H9 (cell line): ENCODE results near the gene TTC28. TPM values are rescaled to one million over a fixed set of nuclear protein-coding genes. Genes with fewer than 3 reads are reported as not detected.

ENCODE experiments used
- DNase-seq: peaks from one replicate; pipeline ENCODE4 v3.0.0-alpha.2; 2017
- H2AFZ ChIP-seq: one replicate; pipeline ENCODE4 v1.6.1; 2013; ENCODE audit warnings: mild to moderate bottlenecking, low read length, control low read depth, moderate library complexity
- H2AK5ac ChIP-seq: 2 replicates; pipeline ENCODE4 v1.6.1; 2013; ENCODE audit warnings: low read length, control low read depth, mixed read lengths; ENCODE audit not compliant: insufficient read length
- H2BK120ac ChIP-seq: one replicate; pipeline ENCODE4 v1.6.1; 2013; ENCODE audit warnings: low read depth, mild to moderate bottlenecking, low read length, control low read depth, inconsistent platforms; ENCODE audit not compliant: poor library complexity, severe bottlenecking
- H2BK12ac ChIP-seq: 2 replicates; pipeline ENCODE4 v1.6.1; 2013; ENCODE audit warnings: low read length, control low read depth, mixed read lengths, low read depth; ENCODE audit not compliant: insufficient read length
- H2BK15ac ChIP-seq: 2 replicates; pipeline ENCODE4 v1.6.1; 2013; ENCODE audit warnings: low read depth, low read length, control low read depth
- H2BK20ac ChIP-seq: one replicate; pipeline ENCODE4 v1.6.1; 2013; ENCODE audit warnings: low read depth, mild to moderate bottlenecking, low read length, control low read depth, inconsistent platforms; ENCODE audit not compliant: poor library complexity, severe bottlenecking
- H2BK5ac ChIP-seq: 2 replicates; pipeline ENCODE4 v1.6.1; 2013; ENCODE audit warnings: low read length, control low read depth, mixed read lengths; ENCODE audit not compliant: insufficient read length
- H3K14ac ChIP-seq: 2 replicates; pipeline ENCODE4 v1.6.1; 2013; ENCODE audit warnings: low read length, control low read depth; ENCODE audit not compliant: insufficient read depth
- H3K18ac ChIP-seq: 2 replicates; pipeline ENCODE4 v1.6.1; 2013; ENCODE audit warnings: low read depth, mild to moderate bottlenecking, mixed read lengths, low read length, control low read depth; ENCODE audit not compliant: insufficient read length
- H3K23ac ChIP-seq: 2 replicates; pipeline ENCODE4 v1.6.1; 2013; ENCODE audit warnings: low read length, control low read depth, mixed read lengths, low read depth; ENCODE audit not compliant: insufficient read length
- H3K23me2 ChIP-seq: 2 replicates; pipeline ENCODE4 v1.6.1; 2013; ENCODE audit warnings: low read depth, mild to moderate bottlenecking, mixed read lengths, low read length, control low read depth; ENCODE audit not compliant: insufficient read length, poor library complexity, severe bottlenecking
- H3K27ac ChIP-seq: 2 replicates; pipeline ENCODE4 v1.5.1; 2013; ENCODE audit warnings: low read length, control low read depth, mixed read lengths, low read depth; ENCODE audit not compliant: insufficient read length
- H3K27me3 ChIP-seq: 2 replicates; pipeline ENCODE4 v1.6.1; 2013; ENCODE audit warnings: low read length, control low read depth, inconsistent platforms; ENCODE audit not compliant: insufficient read depth
- H3K4ac ChIP-seq: 2 replicates; pipeline ENCODE4 v1.6.1; 2013; ENCODE audit warnings: low read depth, mild to moderate bottlenecking, control low read depth, inconsistent platforms, low read length, moderate library complexity
- H3K4me1 ChIP-seq: 2 replicates; pipeline ENCODE4 v1.6.1; 2013; ENCODE audit warnings: low read length, control low read depth, inconsistent platforms; ENCODE audit not compliant: insufficient read depth
- H3K4me2 ChIP-seq: 2 replicates; pipeline ENCODE4 v1.6.1; 2013; ENCODE audit warnings: low read length, control low read depth, mixed read lengths; ENCODE audit not compliant: insufficient read length, insufficient read depth
- H3K56ac ChIP-seq: 2 replicates; pipeline ENCODE4 v1.6.1; 2013; ENCODE audit warnings: low read depth, mild to moderate bottlenecking, mixed read lengths, low read length, control low read depth; ENCODE audit not compliant: insufficient read length
- H3K79me1 ChIP-seq: 2 replicates; pipeline ENCODE4 v1.6.1; 2013; ENCODE audit warnings: low read depth, mild to moderate bottlenecking, moderate library complexity, low read length, control low read depth, inconsistent platforms; ENCODE audit not compliant: insufficient read depth, poor library complexity, severe bottlenecking
- H3K79me2 ChIP-seq: 2 replicates; pipeline ENCODE4 v1.6.1; 2013; ENCODE audit warnings: low read length, control low read depth, inconsistent platforms; ENCODE audit not compliant: insufficient read depth
- H3K9ac ChIP-seq: 2 replicates; pipeline ENCODE4 v1.6.1; 2013; ENCODE audit warnings: low read length, control low read depth, mixed read lengths; ENCODE audit not compliant: insufficient read length; ENCODE audit errors: extremely low read depth
- H3K9me3 ChIP-seq: one replicate; pipeline ENCODE4 v1.6.1; 2013; ENCODE audit warnings: low read depth, low read length, inconsistent platforms; ENCODE audit not compliant: control insufficient read depth
- H3T11ph ChIP-seq: one replicate; pipeline ENCODE4 v1.6.1; 2013; ENCODE audit warnings: mild to moderate bottlenecking, low read length, control low read depth, inconsistent platforms
- H4K20me1 ChIP-seq: one replicate; pipeline ENCODE4 v1.6.1; 2013; ENCODE audit not compliant: control insufficient read depth, insufficient read length, insufficient read depth
- H4K5ac ChIP-seq: 2 replicates; pipeline ENCODE4 v1.6.1; 2013; ENCODE audit warnings: low read depth, mild to moderate bottlenecking, mixed read lengths, low read length, control low read depth; ENCODE audit not compliant: insufficient read length
- H4K8ac ChIP-seq: replicated peaks from 2 replicates; pipeline ENCODE4 v1.6.1; 2013; ENCODE audit warnings: low read length, control low read depth, mixed read lengths, low read depth; ENCODE audit not compliant: insufficient read length
- H4K91ac ChIP-seq: 2 replicates; pipeline ENCODE4 v1.6.1; 2013; ENCODE audit warnings: low read depth, mild to moderate bottlenecking, moderate library complexity, mixed read lengths, low read length, control low read depth; ENCODE audit not compliant: insufficient read length
- H3K27ac Mint-ChIP-seq, 3 experiments: 2 replicates in 2 of 3; 3 replicates in 1 of 3; pipeline ENCODE4 v1.8.0; 2020 to 2021; ENCODE audit warnings: mixed read lengths in 3 of 3, mild to moderate bottlenecking in 1 of 3, moderate library complexity in 1 of 3
- H3K27me3 Mint-ChIP-seq: 2 replicates; pipeline ENCODE4 v1.8.0; 2021; ENCODE audit warnings: low read depth, mild to moderate bottlenecking, moderate library complexity, mixed read lengths
- H3K36me3 Mint-ChIP-seq, 3 experiments: 2 replicates in 2 of 3; 3 replicates in 1 of 3; pipeline ENCODE4 v1.8.0; 2020 to 2021; ENCODE audit warnings: low read depth in 3 of 3, mixed read lengths in 3 of 3; ENCODE audit not compliant: insufficient read depth in 1 of 3
- H3K4me1 Mint-ChIP-seq, 2 experiments: 2 replicates each; pipeline ENCODE4 v1.8.0; 2020; ENCODE audit warnings: mixed read lengths in 2 of 2
- H3K4me3 Mint-ChIP-seq, 2 experiments: 2 replicates in 1 of 2; 3 replicates in 1 of 2; pipeline ENCODE4 v1.8.0; 2020 to 2021; ENCODE audit warnings: mild to moderate bottlenecking in 2 of 2, mixed read lengths in 2 of 2, moderate library complexity in 1 of 2
- H3K9me3 Mint-ChIP-seq, 2 experiments: 2 replicates in 1 of 2; 3 replicates in 1 of 2; pipeline ENCODE4 v1.8.0; 2020; ENCODE audit warnings: mild to moderate bottlenecking in 2 of 2, mixed read lengths in 2 of 2, moderate library complexity in 1 of 2
- WGBS: extraction: QIAGEN DNeasy Blood & Tissue Kit; methylation state at CpG from one replicate; pipeline ENCODE4 v1.1.7; 2013; ENCODE audit warnings: missing lambda C conversion rate, low lambda C conversion rate, mixed read lengths; ENCODE audit not compliant: insufficient read length; ENCODE audit errors: extremely low coverage; 5-methylcytosine and 5-hydroxymethylcytosine counted together
- total RNA-seq: library from RNA; stranded (reverse); gene quantifications from 2 replicates; pipeline ENCODE4 v1.2.1, GENCODE V29; 2021
- TF ChIP-seq, protein P1 (sequence below): fragments of 200-600 bp; sonication (generic); conservative IDR thresholded peaks from 3 replicates; pipeline ENCODE4 v1.8.0; 2021; ENCODE audit warnings: antibody characterized with exemption, mild to moderate bottlenecking

Gene TTC28
- total RNA-seq, 1 experiment from 2014 or later = 13.6 TPM

- no peak overlapping the region for H2AK5ac ChIP-seq
- H3K4me2 ChIP-seq = no peak overlapping the region
- no peak overlapping the region for H3K27ac ChIP-seq
- no peak overlapping the region for H2BK15ac ChIP-seq
- no peak overlapping the region for H3K4ac ChIP-seq
- H4K8ac ChIP-seq = no peak overlapping the region
- no peak overlapping the region for H3K18ac ChIP-seq
- no peak overlapping the region for H2AFZ ChIP-seq
- H3K23me2 ChIP-seq = no peaks in the 10 kb centered on the region
- H2BK120ac ChIP-seq = no peak overlapping the region
- no peaks in the 10 kb centered on the region for H3K4me1 ChIP-seq
- no peak overlapping the region for H2BK20ac ChIP-seq
- DNase-seq = no peak
- no peak overlapping the region for H4K5ac ChIP-seq
- no peak overlapping the region for H3K9ac ChIP-seq
- no peak overlapping the region for H2BK12ac ChIP-seq
- no peaks in the 10 kb centered on the region for H3K27me3 ChIP-seq
- H3T11ph ChIP-seq = no peak overlapping the region
- H3K27ac Mint-ChIP-seq = no peak overlapping the region
- WGBS = no CpG with 5 or more reads among the region's 7 CpGs
- H3K56ac ChIP-seq = no peak overlapping the region
- H3K4me3 Mint-ChIP-seq = no peak overlapping the region
- H3K27me3 Mint-ChIP-seq = peaks cover 11% of the 10 kb centered on the region; the same call in 1 of the 2 replicates
- H3K23ac ChIP-seq = no peak overlapping the region
- H3K14ac ChIP-seq = no peak overlapping the region
- TF ChIP-seq, protein P1, sequence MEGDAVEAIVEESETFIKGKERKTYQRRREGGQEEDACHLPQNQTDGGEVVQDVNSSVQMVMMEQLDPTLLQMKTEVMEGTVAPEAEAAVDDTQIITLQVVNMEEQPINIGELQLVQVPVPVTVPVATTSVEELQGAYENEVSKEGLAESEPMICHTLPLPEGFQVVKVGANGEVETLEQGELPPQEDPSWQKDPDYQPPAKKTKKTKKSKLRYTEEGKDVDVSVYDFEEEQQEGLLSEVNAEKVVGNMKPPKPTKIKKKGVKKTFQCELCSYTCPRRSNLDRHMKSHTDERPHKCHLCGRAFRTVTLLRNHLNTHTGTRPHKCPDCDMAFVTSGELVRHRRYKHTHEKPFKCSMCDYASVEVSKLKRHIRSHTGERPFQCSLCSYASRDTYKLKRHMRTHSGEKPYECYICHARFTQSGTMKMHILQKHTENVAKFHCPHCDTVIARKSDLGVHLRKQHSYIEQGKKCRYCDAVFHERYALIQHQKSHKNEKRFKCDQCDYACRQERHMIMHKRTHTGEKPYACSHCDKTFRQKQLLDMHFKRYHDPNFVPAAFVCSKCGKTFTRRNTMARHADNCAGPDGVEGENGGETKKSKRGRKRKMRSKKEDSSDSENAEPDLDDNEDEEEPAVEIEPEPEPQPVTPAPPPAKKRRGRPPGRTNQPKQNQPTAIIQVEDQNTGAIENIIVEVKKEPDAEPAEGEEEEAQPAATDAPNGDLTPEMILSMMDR = no peak
- no peaks in the 10 kb centered on the region for H3K36me3 Mint-ChIP-seq
- H3K4me1 Mint-ChIP-seq = peaks cover 0 to 3% of the 10 kb centered on the region in 2 experiments; a peak in 1 of 4 replicates
- H3K9me3 ChIP-seq = no peaks in the 10 kb centered on the region
- no peak overlapping the region for H2BK5ac ChIP-seq
- no peak overlapping the region for H4K91ac ChIP-seq
- no peaks in the 10 kb centered on the region for H3K79me2 ChIP-seq
- no peaks in the 10 kb centered on the region for H3K79me1 ChIP-seq
- no peaks in the 10 kb centered on the region for H4K20me1 ChIP-seq
- H3K9me3 Mint-ChIP-seq = peaks cover 2% of the 10 kb centered on the region in 2 experiments; a peak in 2 of 5 replicates
These were observed 644.8 kb downstream of the TTC28 start for GRCh38 chr22:28034760-28035401.
